Stomach (tissue), 9 donors: Measurements from ENCODE around the gene FIZ1. TPM values are rescaled to one million over a fixed set of nuclear protein-coding genes. Genes with fewer than 3 reads are reported as not detected.

ENCODE experiments used
- DNase-seq, 2 donors: peaks; one replicate each; pipeline versions ENCODE4 v3.0.0 to v3.0.0-alpha.2; 2013 to 2019
- H3K27ac ChIP-seq, 5 donors: fragments of 200-600 bp in 4 of 5; sonication (generic) in 4 of 5; one replicate each; pipeline ENCODE4 v1.5.1; 2013 to 2019; ENCODE audit warnings: mild to moderate bottlenecking in 1 of 5, moderate library complexity in 1 of 5
- H3K27me3 ChIP-seq, 3 donors: fragments of 200-600 bp; sonication (generic); one replicate each; pipeline ENCODE4 v1.5.1; 2017 to 2019; ENCODE audit warnings: mixed run types in 1 of 3
- H3K36me3 ChIP-seq, 4 donors: fragments of 200-600 bp; sonication (generic); 1 replicate in 3 of 4; 2 replicates in 1 of 4; pipeline ENCODE4 v1.5.1; 2016 to 2019
- H3K4me1 ChIP-seq, 4 donors: fragments of 200-600 bp; sonication (generic); one replicate each; pipeline ENCODE4 v1.5.1; 2016 to 2019
- H3K4me3 ChIP-seq, 4 donors: fragments of 200-600 bp; sonication (generic) in 3 of 4; one replicate each; pipeline ENCODE4 v1.5.1; 2016 to 2019; ENCODE audit warnings: mild to moderate bottlenecking in 1 of 4
- H3K9me3 ChIP-seq, 4 donors: fragments of 200-600 bp; sonication (generic); one replicate each; pipeline ENCODE4 v1.5.1; 2016 to 2019
- CTCF ChIP-seq, 7 experiments: fragments of 450-650 bp in 4 of 7; fragments of 200-600 bp in 3 of 7; sonication (generic) in 3 of 7; IDR thresholded peaks; one replicate each; pipeline ENCODE4 v1.5.1; 2016 to 2019; ENCODE audit warnings: antibody characterized with exemption in 7 of 7, control low read depth in 2 of 7, mild to moderate bottlenecking in 1 of 7
- EP300 ChIP-seq: sonication (generic); formaldehyde crosslinking; IDR thresholded peaks from one replicate; pipeline ENCODE4 v1.6.1; 2017; ENCODE audit warnings: antibody characterized with exemption
- POLR2A ChIP-seq, 4 donors: fragments of 450-650 bp; IDR thresholded peaks; one replicate each; pipeline ENCODE4 v1.6.1; 2016; ENCODE audit warnings: antibody characterized with exemption in 4 of 4, control low read depth in 2 of 4, mild to moderate bottlenecking in 1 of 4, moderate library complexity in 1 of 4
- POLR2AphosphoS5 ChIP-seq, 3 donors: sonication (generic); formaldehyde crosslinking; IDR thresholded peaks; one replicate each; pipeline ENCODE4 v1.6.1; 2016; ENCODE audit warnings: antibody characterized with exemption in 3 of 3
- WGBS, 5 donors: extraction: QIAGEN DNeasy Blood & Tissue Kit in 3 of 5; methylation state at CpG; one replicate each; pipeline versions ENCODE4 v1.1.5 to v1.1.7; 2013 to 2018; 5-methylcytosine and 5-hydroxymethylcytosine counted together
- intact Hi-C: fragments of 100-400 bp; cut with DNase I; formaldehyde crosslinking; loops from one replicate; pipeline ENCODE4 v1.15.1; 2023; ENCODE audit warnings: low total_unique reads
- polyA plus RNA-seq, 3 donors: library from polyadenylated mRNA; stranded (reverse); fragments of 200-250 nt; gene quantifications; one replicate each; pipeline ENCODE4 v1.2.3, GENCODE V29; 2013
- total RNA-seq, 5 donors: library from RNA; depleted of rRNA; stranded (reverse); fragments of >200 nt; gene quantifications; one replicate each; pipeline versions ENCODE4 v1.1.0 to v1.2.3, GENCODE V29; 2014 to 2016
- donor health status: healthy with polysubstance abuse.
- donor health status: Bipolar disorder and iron deficiency.
- donor health status: healthy.

FIZ1 gene
- total and polyA plus RNA-seq, 8 donors: 4.0 to 16.8 (median 8.7) TPM; not detected in 1

GRCh38 chr19:55563261-55563690 lies 36.0 kb downstream of the FIZ1 start:
- TF ChIP-seq POLR2AphosphoS5 (IDR thresholded peaks at IDR 0.05) (peak in 2 of 3 donors; percentile 72 to 76), POLR2A (IDR thresholded peaks at IDR 0.05) (peak in 2 of 4 donors; percentile 52 to 71), CTCF (IDR thresholded peaks at IDR 0.05) (no peak), EP300 (no peak)
- intact Hi-C loops: no loop called here
- no peaks in the 10 kb centered on the region for H3K36me3 ChIP-seq
- peak overlapping the region; percentile 83 to 97 (median 86) for H3K27ac ChIP-seq
- no peak overlapping the region for H3K4me3 ChIP-seq
- H3K9me3 ChIP-seq: peaks cover 0 to 6% (median 0%) of the 10 kb centered on the region in 4 donors
- WGBS, 5 donors: 17 to 38% (median 20%) methylated on average over 12 of the region's 12 CpGs
- peak; percentile 87 to 88 for DNase-seq
- peaks cover 0 to 15% (median 3%) of the 10 kb centered on the region in 3 donors for H3K27me3 ChIP-seq
- H3K4me1 ChIP-seq: peaks cover 4 to 26% (median 10%) of the 10 kb centered on the region in 4 donors

GRCh38 chr19:55559684-55560083 lies 39.6 kb downstream of the FIZ1 start:
- intact Hi-C loops: no loop called here
- 73 to 83% (median 82%) methylated on average over 8 to 9 of the region's 9 CpGs for WGBS, 5 donors
- DNase-seq: no peak
- peaks cover 0 to 10% (median 3%) of the 10 kb centered on the region in 3 donors for H3K27me3 ChIP-seq
- TF ChIP-seq EP300: no peak
- no peak for TF ChIP-seq POLR2AphosphoS5 (IDR thresholded peaks at IDR 0.05)
- TF ChIP-seq CTCF (IDR thresholded peaks at IDR 0.05): no peak
- TF ChIP-seq POLR2A (IDR thresholded peaks at IDR 0.05): no peak
- H3K4me1 ChIP-seq: peaks cover under 1 to 21% (median 14%) of the 10 kb centered on the region in 4 donors
- H3K27ac ChIP-seq: no peak overlapping the region
- H3K36me3 ChIP-seq: no peaks in the 10 kb centered on the region
- no peak overlapping the region for H3K4me3 ChIP-seq
- H3K9me3 ChIP-seq: peaks cover 0 to 6% (median 0%) of the 10 kb centered on the region in 4 donors

- intact Hi-C loops: no loop called here
- Histone ChIP-seq H3K4me1 (peaks cover 9 to 43% (median 25%) of the 10 kb centered on the region in 4 donors), H3K4me3 (no peak overlapping the region), H3K27me3 (peaks cover 0 to 19% (median 0%) of the 10 kb centered on the region in 3 donors), H3K9me3 (no peaks in the 10 kb centered on the region), H3K27ac (peak overlapping the region; percentile 41 to 72 (median 51)), H3K36me3 (no peaks in the 10 kb centered on the region)
- 33 to 67% (median 50%) methylated on average over 7 to 8 of the region's 8 CpGs for WGBS, 5 donors
- peak; percentile 49 to 86 for DNase-seq
- TF ChIP-seq CTCF (IDR thresholded peaks at IDR 0.05) (no peak), EP300 (no peak), POLR2A (IDR thresholded peaks at IDR 0.05) (no peak), POLR2AphosphoS5 (IDR thresholded peaks at IDR 0.05) (no peak)
Observed at GRCh38 chr19:55554741-55555152, 44.6 kb downstream of the FIZ1 start.

GRCh38 chr19:55554302-55554701 lies 45.0 kb downstream of the FIZ1 start:
- no peak for DNase-seq
- Histone ChIP-seq H3K27ac (peak overlapping the region in 3 of 5 donors; percentile 41 to 72 (median 50)), H3K4me1 (peaks cover 12 to 47% (median 28%) of the 10 kb centered on the region in 4 donors), H3K27me3 (peaks cover 0 to 22% (median 0%) of the 10 kb centered on the region in 3 donors), H3K9me3 (no peaks in the 10 kb centered on the region), H3K4me3 (no peak overlapping the region), H3K36me3 (no peaks in the 10 kb centered on the region)
- TF ChIP-seq EP300 (no peak), CTCF (IDR thresholded peaks at IDR 0.05) (no peak), POLR2AphosphoS5 (IDR thresholded peaks at IDR 0.05) (no peak), POLR2A (IDR thresholded peaks at IDR 0.05) (no peak)
- WGBS, 5 donors: 77 to 94% (median 85%) methylated on average over 9 of the region's 9 CpGs
- intact Hi-C loops: no loop called here
